RWPE1 (cell line): ENCODE results near the gene VPS4A.
A peak's percentile ranks its signal among the peaks of the same experiment; 100 is the strongest.

Experiments
- CTCF ChIA-PET: fragments of 350-600 bp; sonication (Branson Sonifier 250); formaldehyde crosslinking; extraction: SDS; loops from one replicate; lab custom pipeline; 2021; lab: Yijun Ruan, JAX
- POLR2A ChIA-PET: fragments of 400-600 bp; formaldehyde crosslinking; extraction: SDS; loops from one replicate; lab custom pipeline; 2020; ENCODE audit warnings: antibody characterized with exemption; ENCODE audit not compliant: low non-redundant PET; lab: Yijun Ruan, JAX
- DNase-seq: peaks from one replicate; pipeline ENCODE4 v3.0.0; 2012; ENCODE audit warnings: low spot score
- H3K27ac ChIP-seq: fragments of 450-650 bp; 2 replicates; pipeline ENCODE4 v1.5.1; 2017
- TF ChIP-seq, protein P1 (sequence below): fragments of 450-650 bp; conservative IDR thresholded peaks from 2 replicates; pipeline ENCODE4 v1.5.1; 2017; ENCODE audit warnings: low read depth, mild to moderate bottlenecking

The VPS4A gene

DNA sequence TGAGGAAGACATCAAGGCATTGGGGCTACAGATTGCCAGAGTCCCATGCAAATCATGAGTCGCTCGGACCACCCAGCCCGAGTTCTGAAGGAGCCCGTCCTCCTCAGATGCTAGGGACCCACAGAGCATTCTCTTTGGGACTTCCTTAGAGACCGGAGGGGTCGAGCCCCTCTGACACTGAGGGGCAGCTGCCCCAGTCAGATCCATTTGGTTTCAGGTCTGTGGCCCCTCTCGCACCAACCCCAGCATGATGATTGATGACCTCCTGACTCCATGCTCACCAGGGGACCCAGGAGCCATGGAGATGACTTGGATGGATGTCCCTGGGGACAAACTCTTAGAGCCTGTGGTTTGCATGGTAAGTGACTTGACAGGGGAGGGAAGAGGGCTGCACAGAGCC, 11.2 kb downstream of the VPS4A start:
- no peak for DNase-seq
- CTCF ChIA-PET = interaction anchor here (0.8 kb wide), 1 partner anchor 875 kb away, joined by 3 read pairs; no protein-coding TSS in a partner anchor
- POLR2A ChIA-PET = interaction anchor here (0.6 kb wide), 1 partner anchor 112 kb away, joined by 3 read pairs; no protein-coding TSS in a partner anchor
- TF ChIP-seq, protein P1, sequence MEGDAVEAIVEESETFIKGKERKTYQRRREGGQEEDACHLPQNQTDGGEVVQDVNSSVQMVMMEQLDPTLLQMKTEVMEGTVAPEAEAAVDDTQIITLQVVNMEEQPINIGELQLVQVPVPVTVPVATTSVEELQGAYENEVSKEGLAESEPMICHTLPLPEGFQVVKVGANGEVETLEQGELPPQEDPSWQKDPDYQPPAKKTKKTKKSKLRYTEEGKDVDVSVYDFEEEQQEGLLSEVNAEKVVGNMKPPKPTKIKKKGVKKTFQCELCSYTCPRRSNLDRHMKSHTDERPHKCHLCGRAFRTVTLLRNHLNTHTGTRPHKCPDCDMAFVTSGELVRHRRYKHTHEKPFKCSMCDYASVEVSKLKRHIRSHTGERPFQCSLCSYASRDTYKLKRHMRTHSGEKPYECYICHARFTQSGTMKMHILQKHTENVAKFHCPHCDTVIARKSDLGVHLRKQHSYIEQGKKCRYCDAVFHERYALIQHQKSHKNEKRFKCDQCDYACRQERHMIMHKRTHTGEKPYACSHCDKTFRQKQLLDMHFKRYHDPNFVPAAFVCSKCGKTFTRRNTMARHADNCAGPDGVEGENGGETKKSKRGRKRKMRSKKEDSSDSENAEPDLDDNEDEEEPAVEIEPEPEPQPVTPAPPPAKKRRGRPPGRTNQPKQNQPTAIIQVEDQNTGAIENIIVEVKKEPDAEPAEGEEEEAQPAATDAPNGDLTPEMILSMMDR = no peak
- peak overlapping the region; percentile 56 for H3K27ac ChIP-seq

DNA sequence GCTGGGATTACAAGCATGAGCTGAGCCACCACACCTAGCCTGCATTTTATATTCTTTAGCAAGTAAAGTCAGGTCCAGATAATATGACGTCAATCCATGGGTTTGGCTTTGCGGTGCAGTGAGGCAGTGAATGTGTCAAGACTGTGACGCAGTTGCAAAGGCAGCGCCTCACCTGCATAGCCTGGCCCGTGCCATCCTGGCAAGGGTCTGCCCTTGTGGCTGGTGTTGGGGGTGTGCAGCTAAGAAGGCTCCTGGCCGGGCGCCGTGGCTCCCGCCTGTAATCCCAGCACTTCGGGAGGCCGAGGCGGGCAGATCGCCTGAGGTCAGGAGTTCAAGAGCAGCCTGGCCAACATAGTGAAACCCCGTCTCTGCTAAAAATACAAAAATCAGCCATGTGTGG, 12.3 kb downstream of the VPS4A start:
- DNase-seq = no peak
- ChIA-PET CTCF (no interaction called here), POLR2A (no interaction called here)
- TF ChIP-seq, protein P1 = no peak
- H3K27ac ChIP-seq = peak overlapping the region; percentile 56

DNA sequence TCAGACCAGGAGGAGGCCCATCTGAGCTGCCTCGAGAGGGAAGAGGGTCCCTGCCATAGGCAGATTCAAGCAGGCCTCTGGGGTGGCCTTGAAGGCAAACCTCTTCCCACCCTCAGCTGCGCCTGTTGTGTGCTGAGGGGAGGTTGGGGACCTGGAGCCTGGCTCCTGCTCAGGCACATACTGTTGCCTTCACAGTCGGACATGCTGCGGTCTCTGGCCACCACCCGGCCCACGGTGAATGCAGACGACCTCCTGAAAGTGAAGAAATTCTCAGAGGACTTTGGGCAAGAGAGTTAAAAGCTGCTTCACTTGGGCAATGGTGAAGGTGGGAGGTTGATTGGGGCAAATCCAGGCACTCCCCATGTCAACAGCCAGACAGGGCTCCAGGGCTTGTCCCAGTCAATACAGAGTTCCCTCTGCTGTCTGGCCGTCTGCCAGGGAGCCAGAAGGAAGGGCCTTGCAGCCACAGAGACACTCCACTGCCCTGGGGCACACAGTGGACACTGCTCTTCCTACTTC, 12.9 kb downstream of the VPS4A start:
- POLR2A ChIA-PET = no interaction called here

DNA sequence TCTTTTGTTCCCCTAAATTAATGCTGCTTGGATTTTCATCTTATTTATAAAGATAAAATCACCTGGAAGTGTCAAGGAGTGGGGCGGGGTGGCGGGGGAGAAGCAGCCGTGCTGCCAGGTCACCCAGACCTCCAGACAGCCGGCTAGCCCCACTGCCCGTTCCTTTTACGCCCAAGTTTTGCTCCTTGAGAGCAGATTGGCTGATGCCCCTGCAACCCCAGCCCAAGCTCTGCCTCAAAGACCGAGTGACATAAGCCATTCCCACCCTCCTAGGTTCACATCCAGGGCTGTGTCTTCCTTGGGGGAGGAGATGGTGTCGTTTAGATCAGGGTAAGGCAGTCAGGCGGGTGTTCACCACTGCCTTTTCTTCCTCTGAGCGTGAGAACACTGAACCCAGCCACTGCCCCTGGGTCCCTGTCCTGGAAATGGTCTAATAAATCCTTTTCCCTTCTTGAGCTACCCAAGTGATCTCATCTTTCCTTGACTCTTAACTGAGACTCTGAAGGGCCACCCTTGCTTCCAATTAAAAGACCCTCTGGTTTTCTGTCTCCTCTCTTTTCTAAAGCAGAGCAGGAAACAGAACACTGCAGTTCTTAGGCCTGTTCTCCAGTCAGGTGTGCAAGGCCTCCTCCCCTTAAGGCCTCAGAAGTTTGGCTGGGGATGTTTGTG, 13.6 kb downstream of the VPS4A start:
- ChIA-PET CTCF (interaction anchor here (0.6 kb wide), 1 partner anchor 204 kb away, joined by 3 read pairs; no protein-coding TSS in a partner anchor), POLR2A (no interaction called here)
- DNase-seq = no peak
- peak overlapping the region; percentile 56 for H3K27ac ChIP-seq
- TF ChIP-seq, protein P1 = no peak

More for the DNA sequence above, 12.9 kb downstream of the VPS4A start:
- CTCF ChIA-PET = interaction anchor here (0.6 kb wide), 1 partner anchor 204 kb away, joined by 3 read pairs; no protein-coding TSS in a partner anchor
- peak overlapping the region; percentile 56 for H3K27ac ChIP-seq
- no peak for DNase-seq
- TF ChIP-seq, protein P1 = no peak

DNA sequence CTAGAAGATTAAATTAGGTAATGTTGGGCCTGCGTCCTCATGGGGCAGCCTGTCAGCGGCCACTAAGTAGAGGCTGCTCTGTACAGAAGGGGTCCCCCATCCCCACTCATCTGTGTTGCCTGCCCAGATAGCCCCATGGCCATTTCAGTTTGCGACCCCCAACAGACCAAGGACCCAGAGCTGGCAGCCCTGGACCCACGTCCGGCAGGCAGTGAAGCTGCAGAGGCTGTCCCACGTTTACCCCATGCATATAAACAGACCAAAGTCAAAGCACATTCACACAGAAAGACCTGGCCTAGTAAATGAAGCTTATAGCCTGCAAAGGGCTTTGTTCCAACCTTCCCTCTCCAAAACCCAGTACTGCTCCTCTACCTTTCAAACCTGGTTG, 14.6 kb downstream of the VPS4A start:
- ChIA-PET CTCF (interaction anchor here (0.7 kb wide), 1 partner anchor 351 kb away, joined by 3 read pairs; no protein-coding TSS in a partner anchor), POLR2A (no interaction called here)
- TF ChIP-seq, protein P1 = no peak
- no peak for DNase-seq
- H3K27ac ChIP-seq = peak overlapping the region; percentile 56

DNA sequence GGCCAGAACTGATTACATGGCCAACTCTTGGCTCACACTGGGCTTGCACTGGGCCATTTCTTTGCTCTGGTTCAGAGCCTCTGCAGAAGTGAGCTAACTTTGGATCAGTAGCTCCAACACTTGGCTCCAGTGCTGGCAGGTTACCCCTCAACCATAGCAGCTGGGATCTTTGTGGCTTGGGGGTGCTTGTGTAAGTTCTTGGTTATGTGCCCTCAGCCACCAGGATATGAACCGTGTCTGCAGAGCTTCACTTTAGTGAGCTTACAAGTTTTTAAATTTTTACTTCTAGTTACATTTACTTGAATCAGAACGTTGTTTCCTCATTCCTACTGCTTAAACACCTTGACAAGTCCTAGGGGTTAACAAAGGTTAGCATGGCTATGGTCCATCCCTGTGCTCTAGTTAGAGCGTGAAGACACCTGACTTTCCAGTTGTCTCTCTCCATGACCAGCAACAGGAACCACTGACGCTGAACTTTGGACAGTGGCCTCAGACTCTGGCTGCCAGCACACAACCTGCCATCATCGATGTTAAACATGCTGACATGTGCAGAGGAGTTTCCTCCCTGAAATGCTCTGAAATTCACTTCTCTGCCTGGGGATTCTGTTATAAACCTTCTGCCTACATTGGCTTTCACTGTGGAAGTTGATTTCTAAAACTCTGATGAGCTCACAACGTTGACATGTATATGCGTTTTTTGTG, 15.2 kb downstream of the VPS4A start:
- peak overlapping the region; percentile 56 for H3K27ac ChIP-seq
- DNase-seq = no peak
- ChIA-PET CTCF (interaction anchor here (0.7 to 1.1 kb wide), 3 partner anchors 14 to 351 kb away, joined by 3 to 5 read pairs (median 4); no protein-coding TSS in a partner anchor), POLR2A (no interaction called here)
- TF ChIP-seq, protein P1 = no peak
